GM12865 (cell line): ENCODE results near the gene GASK1A.

Source experiments
- DNase-seq: peaks from one replicate; pipeline ENCODE4 v3.0.0; 2010; ENCODE audit warnings: low read depth
- H3K4me3 ChIP-seq: 2 replicates; pipeline ENCODE4 v1.5.1; 2011; ENCODE audit warnings: mild to moderate bottlenecking, low read depth, low read length, control low read depth
- TF ChIP-seq, protein P1 (sequence below): IDR thresholded peaks from 2 replicates; pipeline ENCODE4 v1.5.1; 2011; ENCODE audit warnings: low read length, control low read depth, low read depth, inconsistent platforms; ENCODE audit not compliant: insufficient read depth; ENCODE audit errors: missing control alignments

Gene GASK1A

DNA sequence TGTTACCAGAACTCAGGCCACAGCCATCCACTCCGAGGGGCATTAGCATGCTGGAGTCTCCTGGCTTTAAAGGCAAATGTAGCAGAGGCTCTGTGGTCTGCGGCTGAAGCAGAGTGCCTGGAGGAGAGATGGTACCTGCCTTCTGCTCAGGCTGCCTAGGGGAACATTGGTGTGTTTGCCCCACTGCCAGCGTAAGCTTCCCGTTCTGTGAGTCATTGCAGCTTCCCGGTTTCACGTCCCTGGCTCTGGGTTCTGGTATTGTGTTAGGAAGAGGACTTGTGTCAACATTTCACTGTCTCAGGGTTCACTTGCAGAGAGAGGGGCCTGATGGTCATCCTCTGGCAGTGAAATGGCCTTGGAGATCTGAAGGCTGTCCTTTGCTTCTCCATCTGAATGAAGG, 1.8 kb downstream of the GASK1A start:
- no peak for DNase-seq
- no peak overlapping the region for H3K4me3 ChIP-seq
- TF ChIP-seq, protein P1, sequence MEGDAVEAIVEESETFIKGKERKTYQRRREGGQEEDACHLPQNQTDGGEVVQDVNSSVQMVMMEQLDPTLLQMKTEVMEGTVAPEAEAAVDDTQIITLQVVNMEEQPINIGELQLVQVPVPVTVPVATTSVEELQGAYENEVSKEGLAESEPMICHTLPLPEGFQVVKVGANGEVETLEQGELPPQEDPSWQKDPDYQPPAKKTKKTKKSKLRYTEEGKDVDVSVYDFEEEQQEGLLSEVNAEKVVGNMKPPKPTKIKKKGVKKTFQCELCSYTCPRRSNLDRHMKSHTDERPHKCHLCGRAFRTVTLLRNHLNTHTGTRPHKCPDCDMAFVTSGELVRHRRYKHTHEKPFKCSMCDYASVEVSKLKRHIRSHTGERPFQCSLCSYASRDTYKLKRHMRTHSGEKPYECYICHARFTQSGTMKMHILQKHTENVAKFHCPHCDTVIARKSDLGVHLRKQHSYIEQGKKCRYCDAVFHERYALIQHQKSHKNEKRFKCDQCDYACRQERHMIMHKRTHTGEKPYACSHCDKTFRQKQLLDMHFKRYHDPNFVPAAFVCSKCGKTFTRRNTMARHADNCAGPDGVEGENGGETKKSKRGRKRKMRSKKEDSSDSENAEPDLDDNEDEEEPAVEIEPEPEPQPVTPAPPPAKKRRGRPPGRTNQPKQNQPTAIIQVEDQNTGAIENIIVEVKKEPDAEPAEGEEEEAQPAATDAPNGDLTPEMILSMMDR, result no peak

DNA sequence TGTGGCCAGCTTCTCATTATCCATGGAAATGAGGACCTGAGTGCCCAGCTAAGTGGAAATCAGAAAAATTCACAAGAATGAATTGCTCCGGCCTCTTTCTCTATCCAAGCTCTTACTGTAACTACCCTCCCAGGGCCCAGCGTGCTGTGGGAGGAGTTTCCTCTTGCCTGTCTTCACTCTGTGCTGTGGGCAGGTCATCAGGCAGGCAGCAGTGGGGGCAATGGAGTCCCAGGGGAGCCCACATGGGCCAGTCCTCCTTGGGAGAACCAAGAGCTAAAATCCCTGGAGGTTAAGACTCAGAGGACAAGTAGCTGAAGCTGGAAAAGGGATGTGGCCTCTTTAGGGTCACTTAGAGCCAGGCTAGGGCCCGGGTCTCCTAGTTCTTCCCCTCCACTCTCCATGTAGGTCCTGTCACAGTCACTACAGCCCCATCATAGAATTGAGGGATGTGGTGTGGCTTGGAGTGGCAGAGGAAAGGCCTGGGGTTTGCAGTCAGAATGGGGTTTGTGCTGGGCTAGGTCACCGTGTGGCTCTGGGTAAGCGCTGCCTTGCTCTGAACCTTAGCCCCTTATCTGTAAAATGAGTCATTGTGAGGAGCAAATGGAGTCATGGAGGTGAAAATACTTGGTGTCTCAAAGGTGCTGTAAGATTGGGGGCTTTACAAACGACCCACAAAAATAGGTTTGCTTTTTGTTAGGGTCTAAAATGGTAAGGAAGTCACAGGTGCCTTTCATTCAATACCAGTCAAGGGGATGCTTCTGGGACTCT, 3.7 kb downstream of the GASK1A start:
- TF ChIP-seq, protein P1, result no peak
- no peak overlapping the region for H3K4me3 ChIP-seq
- DNase-seq, result no peak

DNA sequence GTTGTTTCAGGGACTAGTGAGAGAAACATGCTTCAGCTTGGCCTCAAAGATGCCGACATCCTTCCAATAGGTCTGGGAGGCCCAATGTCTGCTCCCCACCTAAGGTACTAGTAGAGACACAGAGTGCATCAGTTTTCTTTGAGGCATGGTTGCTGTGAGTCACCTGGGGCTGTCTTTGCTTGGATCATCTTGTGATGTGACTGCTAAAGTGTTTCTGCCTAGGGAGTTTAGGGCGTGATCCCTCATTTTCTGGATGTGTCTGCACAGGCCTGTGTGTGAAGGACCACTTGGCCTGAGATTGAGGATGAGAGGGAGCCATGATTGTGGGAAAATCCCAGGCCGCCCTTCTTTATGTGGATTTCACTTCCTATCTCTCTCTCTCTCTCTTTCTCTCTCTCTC, 4.8 kb downstream of the GASK1A start:
- no peak for DNase-seq
- H3K4me3 ChIP-seq, result no peak overlapping the region
- TF ChIP-seq, protein P1, result no peak

DNA sequence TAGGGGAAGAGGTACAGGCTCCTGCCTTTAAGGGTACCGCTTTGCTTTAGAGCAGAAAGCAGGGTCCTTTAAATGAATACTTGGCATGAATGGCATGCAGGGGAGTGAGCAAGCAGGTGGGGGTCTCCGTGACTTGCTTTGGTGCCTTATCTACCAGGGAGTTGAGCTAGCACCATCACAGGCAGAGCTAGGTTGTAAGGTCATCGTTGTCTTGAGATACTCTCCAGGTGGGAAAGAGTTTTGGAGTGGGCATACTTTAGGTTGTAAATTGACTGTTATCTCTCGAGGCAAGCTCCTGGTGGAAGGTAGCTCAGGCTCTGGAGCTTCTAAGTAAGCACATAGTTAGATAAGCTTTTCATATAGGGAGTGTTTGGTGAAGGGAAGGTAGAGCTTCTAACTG, 5.6 kb downstream of the GASK1A start:
- no peak for DNase-seq
- no peak overlapping the region for H3K4me3 ChIP-seq
- TF ChIP-seq, protein P1, result no peak

DNA sequence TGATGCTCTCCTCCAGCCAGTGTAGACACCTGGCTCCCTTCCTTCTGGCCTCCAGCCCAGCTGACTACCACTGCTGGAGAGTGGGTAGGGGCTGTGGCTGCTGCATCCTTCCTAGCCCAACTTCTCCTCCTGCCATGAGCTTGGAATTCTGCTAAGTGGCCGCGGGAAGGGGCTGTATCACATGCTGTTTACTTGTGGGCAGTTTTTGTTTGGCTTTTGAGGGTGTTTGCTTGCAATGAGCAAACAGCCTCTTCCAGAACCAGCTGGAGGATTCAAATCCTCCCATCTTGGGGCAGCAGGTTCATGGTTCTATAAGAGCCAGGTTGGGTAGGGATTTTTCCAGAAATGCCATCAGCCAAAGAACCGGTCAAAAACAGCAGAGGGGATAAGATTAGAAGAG, 9.0 kb downstream of the GASK1A start:
- no peak overlapping the region for H3K4me3 ChIP-seq
- TF ChIP-seq, protein P1, result no peak
- DNase-seq, result no peak

DNA sequence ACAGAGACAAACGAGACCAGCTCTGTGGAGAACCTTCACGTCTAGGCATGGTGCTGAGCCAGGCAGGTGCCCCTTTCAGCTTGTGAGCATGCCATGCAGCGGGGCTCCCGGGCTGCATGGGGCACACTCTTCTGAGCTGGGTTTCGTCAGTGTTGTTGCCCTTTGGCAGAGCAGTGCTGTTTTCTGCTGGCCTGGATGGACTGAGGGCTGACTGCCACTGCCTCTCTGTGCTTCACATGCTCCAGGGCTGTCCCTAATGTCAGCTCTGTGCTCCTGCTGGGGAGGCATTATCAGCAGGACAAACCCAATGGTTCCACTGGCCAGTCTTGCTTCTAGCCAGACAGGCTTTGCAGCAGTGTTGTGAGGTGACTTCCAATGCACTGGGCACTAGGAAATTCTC, 9.5 kb downstream of the GASK1A start:
- TF ChIP-seq, protein P1, result no peak
- no peak for DNase-seq
- no peak overlapping the region for H3K4me3 ChIP-seq
